ENCODE data around the gene CD33.

DNA sequence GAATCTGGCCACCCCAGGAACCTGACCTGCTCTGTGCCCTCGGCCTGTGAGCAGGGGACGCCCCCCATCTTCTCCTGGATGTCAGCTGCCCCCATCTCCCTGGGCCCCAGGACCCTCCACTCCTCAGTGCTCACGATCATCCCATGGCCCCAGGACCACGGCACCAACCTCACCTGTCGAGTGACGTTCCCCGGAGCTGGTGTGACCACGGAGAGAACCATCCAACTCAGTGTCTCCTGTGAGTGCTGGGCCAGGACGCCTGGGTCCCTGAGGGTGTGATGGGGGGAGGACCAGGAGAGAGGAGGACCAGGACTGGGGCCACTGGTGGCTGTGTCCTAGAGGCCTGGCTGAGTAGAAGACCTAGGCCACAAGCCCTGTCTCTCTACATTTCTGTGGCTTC, 13.0 kb upstream of the CD33 start:
- TF ChIP-seq, protein P1, sequence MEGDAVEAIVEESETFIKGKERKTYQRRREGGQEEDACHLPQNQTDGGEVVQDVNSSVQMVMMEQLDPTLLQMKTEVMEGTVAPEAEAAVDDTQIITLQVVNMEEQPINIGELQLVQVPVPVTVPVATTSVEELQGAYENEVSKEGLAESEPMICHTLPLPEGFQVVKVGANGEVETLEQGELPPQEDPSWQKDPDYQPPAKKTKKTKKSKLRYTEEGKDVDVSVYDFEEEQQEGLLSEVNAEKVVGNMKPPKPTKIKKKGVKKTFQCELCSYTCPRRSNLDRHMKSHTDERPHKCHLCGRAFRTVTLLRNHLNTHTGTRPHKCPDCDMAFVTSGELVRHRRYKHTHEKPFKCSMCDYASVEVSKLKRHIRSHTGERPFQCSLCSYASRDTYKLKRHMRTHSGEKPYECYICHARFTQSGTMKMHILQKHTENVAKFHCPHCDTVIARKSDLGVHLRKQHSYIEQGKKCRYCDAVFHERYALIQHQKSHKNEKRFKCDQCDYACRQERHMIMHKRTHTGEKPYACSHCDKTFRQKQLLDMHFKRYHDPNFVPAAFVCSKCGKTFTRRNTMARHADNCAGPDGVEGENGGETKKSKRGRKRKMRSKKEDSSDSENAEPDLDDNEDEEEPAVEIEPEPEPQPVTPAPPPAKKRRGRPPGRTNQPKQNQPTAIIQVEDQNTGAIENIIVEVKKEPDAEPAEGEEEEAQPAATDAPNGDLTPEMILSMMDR (conservative IDR thresholded peaks at IDR 0.05; ENCODE audit: low read length): no peak
- TF ChIP-seq EZH2phosphoT487 (IDR thresholded peaks at IDR 0.05; ENCODE audit: borderline replicate concordance): no peak
